ENCODE measurements around the gene TMEM19.

Gene TMEM19

DNA sequence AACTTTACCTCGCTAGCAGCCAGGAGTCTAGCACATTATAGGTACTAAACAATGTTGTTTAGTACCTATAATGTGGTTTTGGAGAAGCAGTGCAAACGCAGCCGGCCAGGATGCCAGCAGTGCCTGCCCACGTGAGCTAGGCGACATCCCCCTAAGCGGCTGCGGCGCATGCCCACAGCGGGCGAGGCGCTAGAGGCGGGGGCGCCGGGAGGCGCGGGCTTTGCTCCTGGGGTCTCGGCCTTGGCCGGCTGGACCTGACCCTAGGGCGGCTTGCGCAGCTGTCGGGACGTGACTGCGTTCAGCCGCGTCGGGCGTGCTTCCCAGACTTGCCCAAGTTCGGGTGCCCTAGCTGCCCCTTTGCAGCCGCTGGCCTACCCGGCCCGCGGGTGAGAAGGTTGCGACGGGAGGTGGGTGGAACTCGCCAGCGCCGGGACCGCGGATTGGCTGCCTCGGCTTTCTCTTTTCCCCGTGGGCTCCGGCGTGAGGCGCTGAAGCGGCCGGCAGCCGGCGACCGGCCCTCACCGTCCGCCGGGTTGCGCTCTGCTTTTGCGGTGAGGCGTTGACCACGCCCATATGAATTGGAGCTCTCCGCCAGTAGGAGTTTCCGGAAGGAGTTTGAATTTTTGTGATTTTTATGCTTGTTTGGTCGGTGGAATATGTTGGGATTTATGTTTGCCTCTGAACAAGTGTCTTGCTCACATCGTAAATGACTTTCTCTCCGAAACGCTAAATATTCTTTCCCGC, at the start of gene TMEM19:
Gene TMEM19, plus strand, starts transcription at position 169 of the 744 bp plus-strand sequence. CDS start 599 bp downstream, outside the sequence.
- peak; percentile 90 for FAIRE-seq

DNA sequence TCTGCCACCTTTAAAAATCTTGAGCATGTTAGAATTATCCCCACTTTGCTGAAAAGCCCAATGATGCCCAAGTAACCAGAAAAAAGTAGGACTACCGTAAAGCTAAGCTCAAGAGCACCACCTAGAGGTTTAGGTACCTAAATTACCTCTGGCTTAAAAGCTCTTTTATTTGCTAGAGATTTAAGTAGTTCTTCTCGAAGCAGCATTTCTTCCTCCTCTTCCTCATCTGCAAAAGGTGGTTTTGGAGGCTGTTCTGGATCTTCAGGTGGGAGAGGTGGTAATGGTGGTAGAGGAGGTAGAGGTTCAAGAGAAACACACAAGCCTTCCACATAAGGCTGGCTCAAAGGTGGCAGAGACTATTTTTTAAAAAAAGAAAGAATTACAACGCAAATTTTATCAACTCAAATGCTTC, 49.2 kb upstream of the TMEM19 start:
- FAIRE-seq: peak; percentile 95

DNA sequence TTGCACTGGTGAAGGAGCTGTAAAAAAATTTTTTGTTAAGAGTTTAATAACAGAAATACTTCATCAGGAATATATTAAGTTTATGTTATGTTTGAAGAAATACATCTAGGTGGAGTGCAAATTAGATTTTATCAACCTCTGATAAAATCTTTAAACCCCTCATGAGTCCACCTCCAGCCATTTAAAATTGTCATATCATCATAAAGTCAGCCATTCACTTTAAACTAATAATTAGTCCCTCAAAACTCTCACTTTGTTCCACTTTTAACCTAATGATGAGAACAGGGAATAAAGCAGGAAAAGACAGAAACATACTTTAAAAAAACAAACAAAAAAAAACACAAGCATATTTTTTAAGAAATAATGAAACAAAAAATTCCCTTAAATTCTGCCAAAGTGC, 47.4 kb upstream of the TMEM19 start:
- FAIRE-seq: no peak

DNA sequence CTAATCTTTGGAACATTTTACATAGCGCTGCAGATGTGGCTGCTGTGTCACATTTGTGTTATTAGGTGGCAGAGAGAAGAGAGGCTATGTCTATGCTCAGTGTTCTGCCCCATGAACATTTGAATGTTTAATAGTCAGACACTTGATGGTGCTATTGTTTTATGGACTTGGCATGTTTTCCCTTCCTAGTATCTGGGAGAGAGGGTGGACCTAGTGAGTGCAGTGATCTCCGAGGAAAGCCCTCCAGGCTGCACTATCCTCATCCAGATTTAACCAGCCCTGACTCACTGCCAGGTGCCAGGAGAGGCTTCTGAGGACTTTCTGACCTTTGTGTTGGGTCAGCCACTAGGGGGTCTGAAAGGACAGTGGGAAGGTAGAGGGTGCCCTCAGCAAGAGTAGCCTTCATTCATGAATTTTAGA, 46.5 kb upstream of the TMEM19 start:
- FAIRE-seq: no peak

DNA sequence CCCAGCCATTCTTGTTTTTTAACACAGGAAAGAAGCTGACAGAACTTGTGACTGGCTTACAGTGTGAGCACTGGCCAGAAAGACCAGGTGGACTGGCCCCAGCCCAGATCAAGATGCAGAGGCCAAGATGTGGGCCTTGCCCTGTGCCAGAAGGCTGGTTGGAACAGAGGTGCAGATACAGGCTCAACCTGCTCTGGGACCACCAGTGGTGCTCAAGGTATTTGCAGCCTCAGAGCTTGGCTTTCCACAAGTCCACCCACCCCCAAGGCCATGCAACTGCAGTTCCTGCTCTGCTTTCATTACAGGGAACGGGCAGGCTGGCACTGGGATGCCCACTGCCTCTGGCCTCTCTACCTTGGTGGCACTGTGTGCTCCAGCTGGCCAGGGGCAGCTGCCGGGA, 45.6 kb upstream of the TMEM19 start:
- no peak for FAIRE-seq

DNA sequence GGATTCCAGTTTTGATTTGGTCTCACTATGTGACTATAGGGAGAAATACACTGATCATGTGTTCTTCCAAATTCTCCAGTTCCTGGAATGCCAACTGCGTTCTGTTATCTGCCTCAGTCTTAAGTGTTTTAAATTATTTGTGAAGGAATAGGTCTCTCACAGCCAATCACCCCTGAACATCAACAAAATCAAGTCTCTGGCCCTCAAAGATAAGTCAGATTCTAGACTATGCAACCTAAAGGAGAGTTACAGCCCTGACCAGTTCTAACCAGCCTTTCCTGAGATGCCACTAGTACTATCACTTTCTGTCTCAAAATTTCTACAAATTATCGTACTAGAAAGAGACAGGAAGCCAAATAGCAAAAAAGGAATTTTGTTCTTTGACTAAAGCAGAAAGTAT, 44.5 kb upstream of the TMEM19 start:
- FAIRE-seq: no peak

DNA sequence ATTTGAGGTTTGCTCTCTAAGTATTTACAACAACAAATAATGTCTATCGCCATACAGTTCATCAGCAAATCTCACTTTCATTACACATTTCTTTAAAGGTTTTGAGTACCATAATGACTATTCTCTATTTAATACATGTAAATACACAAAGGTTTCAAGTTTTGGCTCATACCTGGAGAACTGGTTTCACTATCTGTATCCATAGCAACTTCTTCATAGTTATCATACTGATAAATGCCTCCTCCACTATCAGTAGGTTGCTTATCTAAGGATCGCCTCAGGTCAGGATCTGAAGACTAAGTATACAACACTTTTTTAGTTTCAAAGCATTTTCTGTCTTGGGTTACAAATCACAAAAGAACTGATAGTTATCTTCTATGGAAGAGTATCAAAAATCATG, 43.6 kb upstream of the TMEM19 start:
- FAIRE-seq: no peak

DNA sequence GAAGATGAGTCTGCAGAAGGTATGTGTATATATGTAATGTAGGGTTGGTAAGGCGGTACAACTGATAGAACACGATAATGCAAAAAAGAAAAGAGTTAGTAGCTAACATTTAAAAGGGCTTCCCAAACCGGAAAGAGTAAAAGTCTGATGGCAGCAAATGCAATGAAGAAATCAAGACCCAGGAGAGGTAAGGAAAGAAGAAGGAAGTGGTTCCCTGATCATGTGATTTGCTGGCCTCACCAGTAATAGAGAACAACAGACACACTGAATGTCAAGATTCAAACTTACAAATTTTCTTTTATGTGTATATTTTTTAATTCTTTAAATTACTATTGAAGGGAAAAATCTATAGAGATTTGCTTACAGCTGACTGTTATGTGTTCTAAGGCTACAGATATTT, 40.6 kb upstream of the TMEM19 start:
- FAIRE-seq: no peak

DNA sequence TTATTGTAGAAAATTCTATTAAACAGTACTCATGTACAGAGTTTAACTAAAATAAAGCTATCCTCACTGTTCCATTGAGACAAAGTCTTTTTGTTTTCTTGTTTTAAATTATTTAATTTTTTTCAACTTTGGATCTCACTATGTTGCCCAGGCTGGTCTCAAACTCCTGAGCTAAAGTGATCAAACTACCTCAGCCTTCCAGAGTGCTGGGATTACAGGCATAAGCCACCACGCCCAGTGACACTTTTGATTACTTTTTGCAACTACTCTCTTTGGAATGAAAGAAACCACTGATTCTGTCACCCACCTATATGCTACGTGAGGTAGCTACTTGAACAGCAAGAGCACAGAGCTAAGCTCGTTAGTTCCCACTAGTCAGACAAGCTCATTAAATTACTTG, 39.4 kb upstream of the TMEM19 start:
- no peak for FAIRE-seq

DNA sequence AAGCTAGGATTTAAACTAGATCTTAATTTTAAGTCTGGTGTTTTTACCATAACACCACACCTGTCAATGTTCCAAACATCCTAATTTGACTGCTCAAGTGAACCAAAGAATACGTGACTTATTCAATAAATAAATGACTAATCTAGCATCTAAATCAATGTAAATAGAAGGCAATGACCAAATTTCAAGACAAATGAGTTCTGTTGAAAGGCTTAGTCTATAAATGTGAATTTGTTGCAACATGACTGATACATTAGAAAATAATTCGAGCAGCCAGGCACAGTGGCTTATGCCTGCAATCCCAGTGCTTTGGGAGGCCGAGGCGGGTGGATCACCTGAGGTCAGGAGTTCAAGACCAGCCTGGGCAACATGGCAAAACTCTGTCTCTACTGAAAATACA, 37.3 kb upstream of the TMEM19 start:
- FAIRE-seq: peak; percentile 30

DNA sequence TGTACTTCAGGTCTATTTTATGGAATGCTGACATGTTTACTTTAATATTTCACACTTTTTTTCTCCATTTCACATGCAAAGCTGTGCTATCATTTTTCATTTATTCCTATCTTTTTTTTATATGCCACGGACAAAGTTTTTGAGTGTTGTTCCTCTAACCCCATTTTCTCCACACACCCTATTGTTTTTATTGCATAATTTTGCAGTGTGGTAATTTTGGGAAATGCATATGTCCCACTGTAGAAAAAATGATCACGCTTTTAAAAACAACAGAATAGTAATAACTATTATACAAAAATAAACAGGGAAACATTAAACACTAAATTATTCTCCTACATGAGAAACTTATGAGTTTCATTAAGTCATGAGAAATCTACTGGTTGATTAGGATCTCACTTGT, 36.5 kb upstream of the TMEM19 start:
- no peak for FAIRE-seq

DNA sequence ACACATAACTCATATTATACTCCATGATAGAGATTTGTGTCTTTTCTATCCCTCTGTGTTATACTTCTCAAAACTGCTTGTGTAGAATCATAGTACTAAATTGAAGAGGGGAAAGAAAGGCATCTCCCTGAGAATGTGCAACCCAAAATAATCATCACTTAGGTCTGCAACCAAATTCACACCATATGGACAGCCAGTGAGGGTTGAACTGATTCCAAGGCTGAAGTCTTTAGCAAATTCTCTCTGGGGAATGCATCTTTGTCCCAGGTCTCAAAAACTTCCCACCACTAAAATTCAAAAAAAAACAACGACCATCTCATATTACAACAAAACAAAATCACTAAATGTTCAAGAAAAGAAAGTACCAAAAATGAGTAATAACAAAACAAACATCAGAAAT, 33.2 kb upstream of the TMEM19 start:
- FAIRE-seq: no peak

DNA sequence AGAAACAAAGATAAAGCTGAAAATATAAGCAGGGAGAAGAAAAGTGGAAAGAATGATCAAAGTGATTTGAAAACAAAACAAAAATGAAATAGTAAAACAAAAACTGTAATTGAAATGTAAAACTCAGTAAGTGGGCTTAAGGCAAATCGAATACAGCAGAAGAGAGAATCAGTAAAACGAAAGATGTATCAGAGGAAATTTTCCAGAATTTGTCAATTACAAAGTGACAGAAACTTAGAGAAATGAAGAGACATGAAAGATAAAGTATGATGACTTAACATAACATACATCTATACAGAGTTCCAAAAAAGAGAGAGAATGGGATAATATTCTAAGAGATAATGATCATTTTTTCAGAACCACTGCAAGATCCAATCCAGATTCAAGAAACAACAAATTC, 32.7 kb upstream of the TMEM19 start:
- FAIRE-seq: no peak

DNA sequence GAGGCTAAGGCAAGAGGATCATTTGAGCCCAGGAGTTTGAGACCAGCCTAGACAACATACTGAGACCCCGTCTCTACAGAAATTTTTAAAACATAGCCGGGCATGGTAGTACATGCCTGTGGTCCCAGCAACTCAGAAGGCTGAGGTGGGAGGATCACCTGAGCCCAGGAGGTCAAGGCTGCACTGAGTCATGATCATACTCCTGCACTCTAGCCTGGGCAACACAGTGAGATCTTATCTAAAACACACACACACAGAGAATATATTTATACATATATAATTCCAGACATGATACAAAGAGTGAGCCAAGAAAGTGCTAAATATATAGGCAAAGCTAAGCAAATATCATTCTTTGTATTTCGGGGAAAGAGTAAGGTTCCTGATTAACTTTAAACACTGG, 31.7 kb upstream of the TMEM19 start:
- no peak for FAIRE-seq

DNA sequence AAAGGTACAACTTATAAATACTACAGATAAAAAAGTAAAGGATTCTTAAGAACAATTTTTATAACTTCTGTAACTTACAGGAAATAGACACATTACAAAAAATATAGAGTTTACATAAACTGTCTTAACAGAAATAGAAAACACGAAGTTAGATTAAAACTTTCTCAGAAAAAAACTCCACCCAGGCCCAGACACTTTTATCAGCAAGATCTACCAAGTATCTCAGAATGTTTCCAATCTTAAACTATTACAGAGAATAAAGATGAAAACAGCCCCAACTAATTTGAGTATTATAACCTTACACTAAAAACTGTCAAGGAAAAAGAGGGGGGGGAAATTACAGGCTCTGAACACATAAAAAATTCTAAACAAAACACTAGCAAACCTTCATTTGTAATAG, 30.4 kb upstream of the TMEM19 start:
- peak; percentile 43 for FAIRE-seq

DNA sequence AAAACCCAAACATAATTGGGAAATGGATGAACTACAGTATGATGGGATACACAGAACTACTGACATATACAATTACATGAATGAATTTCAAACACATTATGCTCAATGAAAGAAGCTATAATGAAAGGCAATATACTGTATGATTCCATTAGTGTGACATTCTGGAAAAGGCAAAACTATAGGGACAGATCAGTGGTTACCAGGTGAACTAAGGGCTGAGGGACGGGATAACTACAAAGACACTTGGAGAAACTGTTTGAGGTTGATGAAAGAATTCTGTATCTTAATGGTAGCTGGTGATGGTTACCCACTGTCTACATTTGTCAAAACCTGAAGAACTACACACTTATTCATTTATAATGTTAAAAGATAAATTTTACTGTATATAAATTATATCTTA, 30.0 kb upstream of the TMEM19 start:
- no peak for FAIRE-seq

DNA sequence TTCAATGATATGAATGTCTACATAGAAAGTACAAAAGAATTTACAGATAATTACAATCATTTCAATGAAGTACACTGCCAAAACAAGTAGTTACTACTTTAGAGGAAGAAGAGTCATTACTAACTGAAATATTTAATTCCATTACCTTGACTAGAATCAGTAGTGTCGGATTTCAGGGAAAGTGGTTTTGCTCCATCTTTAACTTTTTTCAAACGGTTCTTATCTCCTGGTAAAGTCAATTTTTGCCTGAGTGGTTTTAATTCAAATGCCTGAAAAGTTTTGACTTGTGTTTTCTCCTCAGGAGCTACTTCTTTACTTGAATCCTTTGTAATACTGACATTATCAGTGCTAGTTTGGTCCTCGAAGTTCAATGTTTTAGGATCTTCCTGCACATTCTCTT, 29.1 kb upstream of the TMEM19 start:
- peak; percentile 21 for FAIRE-seq

DNA sequence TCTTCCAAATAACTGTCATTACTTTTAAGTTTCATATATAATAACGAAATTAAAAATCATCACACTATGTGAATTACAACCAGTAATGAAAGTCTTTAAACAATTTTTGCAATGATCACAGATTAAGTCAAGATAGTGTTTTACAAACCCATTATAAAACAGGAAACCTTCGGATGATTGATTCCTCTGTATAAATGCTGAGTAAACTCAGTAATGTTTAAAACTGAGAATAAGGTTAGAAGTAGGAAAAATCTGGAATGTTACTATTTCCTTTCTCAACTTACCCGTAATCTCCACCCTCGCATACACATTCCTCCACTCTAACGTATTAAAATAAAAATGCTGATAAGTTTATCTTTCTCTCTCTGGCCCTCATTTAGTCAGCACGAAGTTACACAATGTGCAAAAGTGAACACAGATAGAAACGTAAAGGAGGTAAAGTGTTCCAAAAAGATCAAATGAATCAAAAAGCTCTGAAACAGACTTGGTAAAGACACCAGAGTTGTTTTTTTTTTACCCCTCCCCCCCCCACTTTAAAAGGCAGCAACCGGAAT, 23.8 kb upstream of the TMEM19 start:
- FAIRE-seq: peak; percentile 24

DNA sequence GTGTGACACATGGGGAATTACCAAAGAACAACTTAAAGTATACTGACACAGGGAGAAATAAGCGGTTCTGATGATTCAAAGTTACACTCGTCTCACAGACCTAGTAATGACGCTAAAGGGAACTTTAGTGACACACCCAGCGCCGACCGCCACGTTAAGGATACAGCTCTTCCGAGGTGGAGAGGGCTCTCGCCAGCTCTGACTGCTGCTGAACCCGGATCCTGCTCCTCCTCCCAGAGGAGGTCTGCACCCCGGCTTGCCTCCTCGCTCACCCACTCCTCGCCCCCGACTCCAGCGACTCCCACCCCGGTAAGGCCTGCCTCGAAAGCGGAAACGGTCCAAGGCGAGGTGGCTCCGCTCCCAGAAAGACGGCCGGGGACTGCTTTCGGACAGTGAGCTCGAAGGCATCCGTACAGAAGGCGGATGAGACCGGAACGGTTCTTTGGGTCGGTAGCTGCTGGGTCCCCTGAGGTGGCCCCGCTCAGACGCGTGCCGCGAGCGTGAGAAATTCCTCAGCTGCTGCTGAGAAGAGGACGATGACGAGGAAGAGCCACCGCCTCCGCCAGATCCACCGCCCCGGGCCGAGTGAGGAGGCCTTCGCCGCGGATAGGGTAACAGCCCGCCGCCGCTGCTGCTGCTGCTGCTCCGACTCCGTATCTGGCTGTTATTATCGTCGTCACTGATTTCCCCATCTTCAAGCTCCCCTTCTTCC, 22.9 kb upstream of the TMEM19 start:
- no peak for FAIRE-seq

DNA sequence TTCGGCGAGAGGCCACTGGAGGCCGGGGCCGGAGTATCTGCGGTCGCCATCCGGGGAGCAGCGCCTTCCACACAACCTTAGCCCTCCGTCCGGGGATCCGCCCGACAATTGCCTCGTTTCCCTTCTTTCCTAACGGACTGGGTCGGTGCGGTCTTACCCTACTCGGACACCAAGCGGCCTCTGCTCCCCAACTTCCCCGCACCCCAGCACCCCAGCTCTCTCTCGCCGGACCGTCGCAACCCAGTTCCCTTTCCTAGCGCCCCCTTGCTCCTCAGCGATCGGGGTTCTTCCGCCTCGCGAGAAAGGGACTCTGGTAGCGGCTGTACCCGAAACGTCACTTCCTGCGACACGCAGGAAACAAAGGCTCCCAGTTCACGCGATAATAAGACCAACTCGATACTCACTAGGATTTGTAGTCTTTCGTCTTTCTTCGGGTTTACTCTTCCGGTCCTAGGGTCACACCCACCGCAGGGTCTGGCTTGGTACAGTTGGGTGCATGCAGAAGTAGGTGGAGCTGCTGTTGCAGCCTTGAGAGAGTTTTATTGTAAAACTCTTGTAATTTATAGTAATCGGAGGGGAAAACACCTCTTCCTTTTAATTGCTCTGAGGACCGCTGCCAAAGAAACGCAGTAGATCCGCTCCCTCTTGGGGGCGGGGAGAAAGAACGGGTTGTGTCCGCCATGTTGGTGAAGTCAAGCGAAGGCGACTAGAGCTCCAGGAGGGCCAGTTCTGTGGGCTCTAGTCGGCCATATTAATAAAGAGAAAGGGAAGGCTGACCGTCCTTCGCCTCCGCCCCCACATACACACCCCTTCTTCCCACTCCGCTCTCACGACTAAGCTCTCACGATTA, 22.1 kb upstream of the TMEM19 start, which contains the start of the genes THAP2 and ZFC3H1:
Gene THAP2, plus strand, starts transcription at position 741 of the 850 bp plus-strand sequence. CDS start 209 bp downstream, outside the sequence.
Gene ZFC3H1, minus strand, starts transcription at position 288 of the 850 bp plus-strand sequence. Its CDS starts 238 bp downstream, at position 50.
- FAIRE-seq: peak; percentile 86

DNA sequence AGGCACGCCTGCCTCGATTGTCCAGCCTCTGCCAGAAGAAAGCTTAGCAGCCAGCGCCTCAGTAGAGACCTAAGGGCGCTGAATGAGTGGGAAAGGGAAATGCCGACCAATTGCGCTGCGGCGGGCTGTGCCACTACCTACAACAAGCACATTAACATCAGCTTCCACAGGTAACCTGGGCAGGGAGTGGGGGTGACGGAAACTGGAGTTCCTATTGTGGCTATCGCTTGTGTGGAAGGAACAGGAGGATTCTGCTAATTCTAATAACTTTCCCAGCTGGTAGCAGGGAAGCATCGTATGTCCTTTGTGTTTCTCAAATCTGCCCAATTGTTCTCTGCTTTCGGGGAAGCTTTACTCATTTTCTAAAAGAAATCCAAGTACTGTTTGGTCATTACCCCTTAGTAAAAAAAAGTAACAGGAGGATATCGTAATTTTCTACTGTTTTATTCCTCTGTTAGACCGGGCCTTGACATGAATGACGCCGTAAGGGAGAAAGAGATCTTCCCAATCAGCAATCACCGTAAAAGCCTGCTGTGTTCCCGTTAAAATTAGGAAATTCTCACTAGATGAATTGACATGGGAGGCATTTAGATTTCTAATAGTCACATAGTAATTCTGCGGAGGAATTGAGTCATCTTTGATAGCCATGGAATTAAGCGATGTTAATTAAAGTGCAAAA, 21.3 kb upstream of the TMEM19 start:
- FAIRE-seq: peak; percentile 72

DNA sequence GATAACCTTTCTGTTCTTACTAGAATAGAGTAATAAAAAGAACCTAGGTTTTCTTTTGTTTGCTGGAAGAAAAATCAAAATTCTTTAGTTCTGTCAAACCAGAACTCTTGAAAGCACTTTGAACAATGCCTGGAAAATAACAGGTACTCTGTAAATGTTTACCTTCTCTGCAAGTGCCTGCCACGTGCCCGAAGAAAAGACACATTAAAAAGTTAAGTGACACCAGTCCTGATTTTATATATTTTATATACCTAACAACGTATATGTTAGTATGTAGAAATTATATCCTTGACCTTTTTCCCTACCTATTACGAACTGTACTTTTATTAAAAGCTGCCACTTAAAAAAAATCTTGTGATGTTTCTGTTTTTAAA, 20.8 kb upstream of the TMEM19 start:
- no peak for FAIRE-seq

Measured in islet of Langerhans (tissue), 1 donor.